Measurements from ENCODE around the gene PPP2R3A.

- TF ChIP-seq CTCF (IDR thresholded peaks at IDR 0.05; ENCODE audit: low read length) (no peak), EZH2phosphoT487 (IDR thresholded peaks at IDR 0.05; ENCODE audit: low read length) (no peak), EZH2 (optimal IDR thresholded peaks at IDR 0.05; ENCODE audit: low read depth, low read length) (no peak)
Observed at GRCh38 chr3:136146981-136147729, 181.6 kb downstream of the PPP2R3A start.
